ENCODE data around the gene C1QTNF2.

DNA sequence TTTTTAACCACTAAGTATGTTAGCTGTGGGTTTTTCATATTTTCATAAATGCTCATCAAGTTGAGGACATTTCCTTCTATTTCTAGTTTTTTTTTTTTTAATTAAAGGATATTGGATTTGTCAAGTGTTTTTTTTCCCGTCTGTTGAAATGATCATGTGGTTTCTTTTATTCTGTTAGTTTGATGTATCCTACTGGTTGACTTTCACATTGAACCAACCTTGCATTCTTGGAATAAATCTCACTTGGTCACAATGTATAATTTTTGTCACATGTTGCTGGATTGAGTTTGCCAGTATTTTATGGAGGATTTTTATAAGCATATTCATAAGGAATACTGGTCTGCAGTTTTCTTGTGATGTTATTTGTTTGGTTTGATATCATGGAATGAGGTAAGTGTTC is 17.0 kb upstream of the C1QTNF2 start:
- TF ChIP-seq, protein P1, sequence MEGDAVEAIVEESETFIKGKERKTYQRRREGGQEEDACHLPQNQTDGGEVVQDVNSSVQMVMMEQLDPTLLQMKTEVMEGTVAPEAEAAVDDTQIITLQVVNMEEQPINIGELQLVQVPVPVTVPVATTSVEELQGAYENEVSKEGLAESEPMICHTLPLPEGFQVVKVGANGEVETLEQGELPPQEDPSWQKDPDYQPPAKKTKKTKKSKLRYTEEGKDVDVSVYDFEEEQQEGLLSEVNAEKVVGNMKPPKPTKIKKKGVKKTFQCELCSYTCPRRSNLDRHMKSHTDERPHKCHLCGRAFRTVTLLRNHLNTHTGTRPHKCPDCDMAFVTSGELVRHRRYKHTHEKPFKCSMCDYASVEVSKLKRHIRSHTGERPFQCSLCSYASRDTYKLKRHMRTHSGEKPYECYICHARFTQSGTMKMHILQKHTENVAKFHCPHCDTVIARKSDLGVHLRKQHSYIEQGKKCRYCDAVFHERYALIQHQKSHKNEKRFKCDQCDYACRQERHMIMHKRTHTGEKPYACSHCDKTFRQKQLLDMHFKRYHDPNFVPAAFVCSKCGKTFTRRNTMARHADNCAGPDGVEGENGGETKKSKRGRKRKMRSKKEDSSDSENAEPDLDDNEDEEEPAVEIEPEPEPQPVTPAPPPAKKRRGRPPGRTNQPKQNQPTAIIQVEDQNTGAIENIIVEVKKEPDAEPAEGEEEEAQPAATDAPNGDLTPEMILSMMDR (IDR thresholded peaks at IDR 0.05), result no peak
- TF ChIP-seq POLR2A (IDR thresholded peaks at IDR 0.05) (no peak), EP300 (IDR thresholded peaks at IDR 0.05) (no peak)

All from upper lobe of left lung (tissue), 4 donors.